ENCODE data around the gene MAFG.

- no peak for TF ChIP-seq CTCF (IDR thresholded peaks at IDR 0.05; ENCODE audit: extremely low read depth in 1 of 2, insufficient read depth in 1 of 2, low read depth in 1 of 2, low read length in 2 of 2)
- TF ChIP-seq EZH2 (IDR thresholded peaks at IDR 0.05; ENCODE audit: borderline replicate concordance, low read depth, low read length, severe bottlenecking): no peak
- TF ChIP-seq MYC (IDR thresholded peaks at IDR 0.05; ENCODE audit: low read depth, low read length): no peak
- no peak for TF ChIP-seq POLR2AphosphoS5 (IDR thresholded peaks at IDR 0.05; ENCODE audit: insufficient read depth, low read depth, low read length)
- TF ChIP-seq, protein P1, sequence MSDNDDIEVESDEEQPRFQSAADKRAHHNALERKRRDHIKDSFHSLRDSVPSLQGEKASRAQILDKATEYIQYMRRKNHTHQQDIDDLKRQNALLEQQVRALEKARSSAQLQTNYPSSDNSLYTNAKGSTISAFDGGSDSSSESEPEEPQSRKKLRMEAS (IDR thresholded peaks at IDR 0.05; ENCODE audit: insufficient read depth, insufficient read length): no peak
- no peak for TF ChIP-seq FOS (IDR thresholded peaks at IDR 0.05; ENCODE audit: borderline replicate concordance, insufficient read depth, low read length)
- no peak for TF ChIP-seq POLR2A (IDR thresholded peaks at IDR 0.05; ENCODE audit: low read depth, low read length)
- TF ChIP-seq JUN (IDR thresholded peaks at IDR 0.05; ENCODE audit: borderline replicate concordance, insufficient read depth, insufficient read length, low read depth): no peak
Observed at GRCh38 chr17:81913394-81914102, 14.0 kb downstream of the MAFG start.

Measured in endothelial cell of umbilical vein (primary cell).